CD4-positive, alpha-beta T cell treated with Interleukin-17A for 4 hours (primary cell): ENCODE data around the gene GLT1D1.

Experiments used
- DNase-seq: peaks from one replicate; pipeline ENCODE4 v3.0.0-alpha.2; 2020; ENCODE audit warnings: mixed read lengths

Gene GLT1D1

GRCh38 chr12:128969480-128970055, 116.3 kb downstream of the GLT1D1 start:
- DNase-seq = no peak

- no peak for DNase-seq
These were observed 116.8 kb downstream of the GLT1D1 start for GRCh38 chr12:128970110-128970509.

- no peak for DNase-seq
These were observed 117.7 kb downstream of the GLT1D1 start for GRCh38 chr12:128970941-128971340.

- DNase-seq = no peak
These were observed 118.5 kb downstream of the GLT1D1 start for GRCh38 chr12:128971802-128972201.

- DNase-seq = no peak
These were observed 120.8 kb downstream of the GLT1D1 start for GRCh38 chr12:128973883-128974681.

GRCh38 chr12:128974881-128975280, 121.6 kb downstream of the GLT1D1 start:
- DNase-seq = no peak

- no peak for DNase-seq
These were observed 123.0 kb downstream of the GLT1D1 start for GRCh38 chr12:128976120-128976738.

GRCh38 chr12:128977441-128977840, 124.2 kb downstream of the GLT1D1 start:
- DNase-seq = no peak

GRCh38 chr12:128978067-128978466, 124.8 kb downstream of the GLT1D1 start:
- DNase-seq = no peak

- DNase-seq = no peak
These were observed 127.3 kb downstream of the GLT1D1 start for GRCh38 chr12:128980623-128981022.

- DNase-seq = no peak
These were observed 128.8 kb downstream of the GLT1D1 start for GRCh38 chr12:128981971-128982533.

GRCh38 chr12:128982933-128983332, 129.7 kb downstream of the GLT1D1 start:
- no peak for DNase-seq

- DNase-seq = no peak
These were observed 130.1 kb downstream of the GLT1D1 start for GRCh38 chr12:128983371-128983770.

GRCh38 chr12:128986957-128987356, 133.7 kb downstream of the GLT1D1 start:
- no peak for DNase-seq

- no peak for DNase-seq
These were observed 136.0 kb downstream of the GLT1D1 start for GRCh38 chr12:128989287-128989686.

- DNase-seq = no peak
These were observed 138.4 kb downstream of the GLT1D1 start for GRCh38 chr12:128991716-128992115.

- no peak for DNase-seq
These were observed 138.8 kb downstream of the GLT1D1 start for GRCh38 chr12:128992116-128992515.

- no peak for DNase-seq
These were observed 139.3 kb downstream of the GLT1D1 start for GRCh38 chr12:128992550-128992949.

- DNase-seq = no peak
These were observed 141.6 kb downstream of the GLT1D1 start for GRCh38 chr12:128994856-128995255.

- DNase-seq = no peak
These were observed 142.3 kb downstream of the GLT1D1 start for GRCh38 chr12:128995619-128996018.

GRCh38 chr12:129001826-129002225, 148.5 kb downstream of the GLT1D1 start:
- no peak for DNase-seq

GRCh38 chr12:129002427-129002826, 149.1 kb downstream of the GLT1D1 start:
- no peak for DNase-seq

GRCh38 chr12:129005416-129005815, 152.1 kb downstream of the GLT1D1 start:
- DNase-seq = no peak

GRCh38 chr12:129005829-129006228, 152.6 kb downstream of the GLT1D1 start:
- no peak for DNase-seq
